ENCODE measurements around the gene RIT1. TPM values are rescaled to one million over a fixed set of nuclear protein-coding genes. Genes with fewer than 3 reads are reported as not detected.

Gene RIT1
- total RNA-seq, 4 donors from 2014 or later = 19.5 to 32.6 (median 27.4) TPM

DNA sequence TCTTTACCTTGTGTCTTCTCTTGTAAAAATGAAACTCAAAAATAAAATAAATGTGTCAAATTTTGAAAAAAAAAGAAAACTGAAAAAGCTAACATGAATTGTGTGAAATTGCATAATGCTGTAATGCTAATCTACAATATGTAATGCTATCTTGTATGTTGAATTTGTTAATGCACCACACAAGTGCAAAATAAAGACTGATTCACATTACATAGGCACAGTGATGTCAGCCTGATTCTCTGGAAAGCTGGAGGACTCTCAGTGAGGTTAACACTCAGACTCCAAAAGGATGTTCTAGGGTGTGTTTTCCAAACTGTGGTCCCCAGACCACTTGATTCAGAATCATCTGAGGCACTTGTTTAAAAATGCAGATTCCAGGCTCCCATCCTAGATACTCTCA, 26.2 kb downstream of the RIT1 start:
- intact Hi-C loops (cut with DNase I) = no loop called here
- Histone ChIP-seq H3K4me3 (replicated peaks in 1 of 3) (no peak overlapping the region), H3K27ac (no peak overlapping the region), H3K4me1 (no peaks in the 10 kb centered on the region), H3K27me3 (no peaks in the 10 kb centered on the region), H3K9me3 (no peaks in the 10 kb centered on the region), H3K36me3 (no peaks in the 10 kb centered on the region)
- DNase-seq = no peak
- TF ChIP-seq, protein P1, sequence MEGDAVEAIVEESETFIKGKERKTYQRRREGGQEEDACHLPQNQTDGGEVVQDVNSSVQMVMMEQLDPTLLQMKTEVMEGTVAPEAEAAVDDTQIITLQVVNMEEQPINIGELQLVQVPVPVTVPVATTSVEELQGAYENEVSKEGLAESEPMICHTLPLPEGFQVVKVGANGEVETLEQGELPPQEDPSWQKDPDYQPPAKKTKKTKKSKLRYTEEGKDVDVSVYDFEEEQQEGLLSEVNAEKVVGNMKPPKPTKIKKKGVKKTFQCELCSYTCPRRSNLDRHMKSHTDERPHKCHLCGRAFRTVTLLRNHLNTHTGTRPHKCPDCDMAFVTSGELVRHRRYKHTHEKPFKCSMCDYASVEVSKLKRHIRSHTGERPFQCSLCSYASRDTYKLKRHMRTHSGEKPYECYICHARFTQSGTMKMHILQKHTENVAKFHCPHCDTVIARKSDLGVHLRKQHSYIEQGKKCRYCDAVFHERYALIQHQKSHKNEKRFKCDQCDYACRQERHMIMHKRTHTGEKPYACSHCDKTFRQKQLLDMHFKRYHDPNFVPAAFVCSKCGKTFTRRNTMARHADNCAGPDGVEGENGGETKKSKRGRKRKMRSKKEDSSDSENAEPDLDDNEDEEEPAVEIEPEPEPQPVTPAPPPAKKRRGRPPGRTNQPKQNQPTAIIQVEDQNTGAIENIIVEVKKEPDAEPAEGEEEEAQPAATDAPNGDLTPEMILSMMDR (IDR thresholded peaks at IDR 0.05) = no peak
- no peak for TF ChIP-seq POLR2A (IDR thresholded peaks at IDR 0.05)

DNA sequence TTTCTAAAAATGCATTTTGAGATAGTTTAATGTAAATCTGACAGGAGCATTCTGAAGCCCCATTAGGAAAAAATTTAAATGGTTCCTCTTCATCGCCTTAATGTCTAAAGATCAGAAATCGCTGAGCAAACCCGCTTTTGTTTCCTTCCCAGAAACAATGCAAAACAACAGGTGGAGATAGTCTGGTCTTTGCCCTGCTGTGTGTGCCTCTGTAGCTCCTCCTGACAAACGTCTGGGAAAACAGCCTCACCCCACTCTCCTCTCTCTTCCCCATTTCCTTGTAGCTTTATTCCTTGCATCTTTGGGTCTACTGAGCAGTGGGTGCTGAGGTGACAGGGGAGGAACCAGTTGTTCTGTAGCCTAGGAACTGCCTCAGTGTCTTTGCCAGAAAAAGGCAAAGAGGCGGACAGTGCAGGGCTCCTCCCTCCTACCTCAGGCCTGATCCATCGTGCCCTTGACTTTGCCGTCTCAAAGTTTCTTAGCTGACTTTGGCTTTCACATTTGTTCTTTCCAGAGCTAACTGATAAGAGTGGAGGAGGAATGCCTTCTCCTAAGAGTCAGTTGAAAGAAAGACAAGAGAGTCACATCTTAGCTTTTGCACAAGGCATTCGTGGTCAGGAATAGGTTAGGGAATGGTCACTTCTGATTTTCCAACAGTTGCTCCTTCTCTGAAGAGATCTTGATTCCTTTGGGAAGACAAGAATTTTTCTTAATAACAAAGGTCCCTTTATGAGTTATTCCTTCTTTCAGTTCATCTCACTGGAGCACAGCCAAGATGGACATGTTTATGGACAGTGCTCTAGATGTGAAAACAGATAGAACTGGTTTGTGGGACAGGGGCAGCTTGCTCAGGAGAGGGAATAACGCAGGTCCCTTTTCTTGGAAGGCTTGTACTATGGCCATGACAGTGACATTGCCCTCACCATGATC, 26.9 kb downstream of the RIT1 start:
- WGBS, 2 donors = 71 to 74% methylated on average over 9 of the region's 9 CpGs
- no peaks in the 10 kb centered on the region for H3K4me1 ChIP-seq
- no peak overlapping the region for H3K4me3 ChIP-seq (replicated peaks in 1 of 3)
- no peak for DNase-seq
- no peak overlapping the region for H3K27ac ChIP-seq
- TF ChIP-seq POLR2A (IDR thresholded peaks at IDR 0.05) = no peak
- TF ChIP-seq, protein P1 (IDR thresholded peaks at IDR 0.05) = no peak
- no peaks in the 10 kb centered on the region for H3K27me3 ChIP-seq
- no peaks in the 10 kb centered on the region for H3K36me3 ChIP-seq
- H3K9me3 ChIP-seq = no peaks in the 10 kb centered on the region
- intact Hi-C loops (cut with DNase I) = no loop called here

DNA sequence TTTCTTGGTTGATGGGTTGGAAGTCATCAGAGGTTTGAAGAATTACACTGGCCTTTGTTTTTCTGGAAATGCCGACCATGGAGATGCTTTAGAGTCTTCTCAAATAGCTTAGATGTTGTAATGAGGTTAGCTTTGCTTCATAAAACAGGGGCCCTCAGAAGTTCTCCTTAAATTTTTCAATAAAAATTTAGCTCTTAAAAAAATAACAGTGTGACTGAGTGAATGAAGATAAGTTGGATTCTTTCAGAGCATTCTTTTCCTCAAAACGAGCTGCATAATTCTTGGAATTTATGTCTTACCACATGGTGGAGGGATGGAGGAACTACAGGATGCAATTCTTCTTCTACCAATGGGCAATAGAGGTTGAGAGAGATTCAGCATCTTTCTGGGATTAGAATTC, 28.4 kb downstream of the RIT1 start:
- Histone ChIP-seq H3K9me3 (no peaks in the 10 kb centered on the region), H3K27ac (no peak overlapping the region), H3K36me3 (no peaks in the 10 kb centered on the region), H3K4me3 (replicated peaks in 1 of 3) (no peak overlapping the region), H3K27me3 (no peaks in the 10 kb centered on the region), H3K4me1 (no peaks in the 10 kb centered on the region)
- TF ChIP-seq POLR2A (IDR thresholded peaks at IDR 0.05) = no peak
- intact Hi-C loops (cut with DNase I) = no loop called here
- 65 to 77% methylated on average over 2 of the region's 2 CpGs for WGBS, 2 donors
- DNase-seq = no peak

DNA sequence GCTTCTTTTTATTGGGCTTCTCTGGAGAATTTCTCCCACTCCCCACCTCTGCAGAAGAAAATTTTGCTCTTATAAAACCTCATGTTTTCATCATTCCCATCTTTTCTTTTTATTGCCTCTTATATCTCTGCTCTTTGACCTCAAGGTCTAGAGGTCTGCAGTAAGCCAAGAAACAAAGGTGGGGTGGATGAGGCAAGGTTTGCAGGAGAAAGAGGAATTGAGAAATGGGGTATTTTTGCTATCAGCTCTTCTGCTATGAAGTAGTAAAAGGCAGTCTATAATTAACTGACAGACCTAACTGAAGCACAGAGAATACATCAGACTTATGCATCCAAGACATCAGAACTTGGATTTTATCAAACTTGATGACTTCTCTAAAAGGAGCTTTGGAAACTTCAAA, 28.9 kb downstream of the RIT1 start:
- Histone ChIP-seq H3K4me1 (no peaks in the 10 kb centered on the region), H3K9me3 (no peaks in the 10 kb centered on the region), H3K27me3 (no peaks in the 10 kb centered on the region), H3K4me3 (replicated peaks in 1 of 3) (no peak overlapping the region), H3K27ac (no peak overlapping the region), H3K36me3 (no peaks in the 10 kb centered on the region)
- intact Hi-C loops (cut with DNase I) = no loop called here
- no peak for TF ChIP-seq POLR2A (IDR thresholded peaks at IDR 0.05)
- TF ChIP-seq, protein P1 (IDR thresholded peaks at IDR 0.05) = no peak
- DNase-seq = no peak

DNA sequence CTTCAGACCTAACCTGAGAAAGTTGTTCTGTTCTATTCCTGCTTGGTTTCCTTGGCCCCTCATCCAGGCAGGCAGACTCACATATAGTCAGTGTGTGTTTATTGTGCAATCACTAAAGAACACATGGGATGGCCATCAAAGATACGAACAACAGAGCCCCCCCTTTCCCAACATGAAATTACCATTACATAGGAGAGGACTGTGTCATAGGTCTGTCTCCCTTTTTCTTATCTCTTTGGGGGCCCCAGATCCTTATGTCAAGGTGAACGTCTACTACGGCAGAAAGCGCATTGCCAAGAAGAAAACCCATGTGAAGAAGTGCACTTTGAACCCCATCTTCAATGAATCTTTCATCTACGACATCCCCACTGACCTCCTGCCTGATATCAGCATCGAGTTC, 30.2 kb downstream of the RIT1 start:
- no peak for TF ChIP-seq POLR2A (IDR thresholded peaks at IDR 0.05)
- TF ChIP-seq, protein P1 (IDR thresholded peaks at IDR 0.05) = no peak
- H3K27ac ChIP-seq = no peak overlapping the region
- no peaks in the 10 kb centered on the region for H3K27me3 ChIP-seq
- no peak overlapping the region for H3K4me3 ChIP-seq (replicated peaks in 1 of 3)
- DNase-seq = no peak
- H3K4me1 ChIP-seq = no peaks in the 10 kb centered on the region
- H3K9me3 ChIP-seq = no peaks in the 10 kb centered on the region
- no peaks in the 10 kb centered on the region for H3K36me3 ChIP-seq
- intact Hi-C loops (cut with DNase I) = no loop called here
- 88 to 94% methylated on average over 6 of the region's 6 CpGs for WGBS, 2 donors
